Testis (tissue), 3 donors: ENCODE measurements around the gene MYOM1. TPM values are rescaled to one million over a fixed set of nuclear protein-coding genes. Genes with fewer than 3 reads are reported as not detected.

ENCODE experiments used
- DNase-seq: peaks from one replicate; pipeline ENCODE4 v3.0.0-alpha.2; 2019
- H3K27ac ChIP-seq, 2 donors: fragments of 200-600 bp; sonication (generic); one replicate each; pipeline ENCODE4 v1.5.1; 2019
- H3K27me3 ChIP-seq: fragments of 200-600 bp; sonication (generic); one replicate; pipeline ENCODE4 v1.5.1; 2019
- H3K36me3 ChIP-seq: fragments of 200-600 bp; sonication (generic); one replicate; pipeline ENCODE4 v1.5.1; 2017; ENCODE audit warnings: low read depth; ENCODE audit errors: missing control alignments
- H3K4me1 ChIP-seq: fragments of 200-600 bp; sonication (generic); one replicate; pipeline ENCODE4 v1.5.1; 2019
- H3K4me3 ChIP-seq, 2 donors: fragments of 200-600 bp; sonication (generic); one replicate each; pipeline ENCODE4 v1.5.1; 2017 to 2019
- H3K9me3 ChIP-seq: fragments of 200-600 bp; sonication (generic); one replicate; pipeline ENCODE4 v1.5.1; 2017
- CTCF ChIP-seq, 3 experiments: fragments of 450-650 bp in 2 of 3; fragments of 200-600 bp in 1 of 3; sonication (generic) in 1 of 3; IDR thresholded peaks; one replicate each; pipeline ENCODE4 v1.5.1; 2016 to 2019; ENCODE audit warnings: antibody characterized with exemption in 3 of 3, mild to moderate bottlenecking in 2 of 3, moderate library complexity in 1 of 3
- POLR2A ChIP-seq: fragments of 450-650 bp; IDR thresholded peaks from one replicate; pipeline ENCODE4 v1.6.1; 2017; ENCODE audit warnings: antibody characterized with exemption, mild to moderate bottlenecking, moderate library complexity
- WGBS, 2 donors: methylation state at CpG; one replicate each; pipeline ENCODE4 v1.1.5; 2018; 5-methylcytosine and 5-hydroxymethylcytosine counted together
- intact Hi-C: fragments of 100-400 bp; cut with DNase I; formaldehyde crosslinking; loops from one replicate; pipeline ENCODE4 v1.15.1; 2023; ENCODE audit warnings: low total_unique reads
- polyA plus RNA-seq: library from polyadenylated mRNA; stranded (reverse); fragments of 350-450 nt; fragmentation: Illumina TruSeq; extraction: RNeasy Lipid Tissue Mini Kit (QIAGEN cat#74804); gene quantifications from one replicate; pipeline ENCODE4 v1.2.3, GENCODE V29; 2014; ENCODE audit warnings: low read depth, low replicate concordance; ENCODE audit not compliant: insufficient read depth
- total RNA-seq, 2 donors: library from RNA; depleted of rRNA; stranded (reverse); fragments of >200 nt; gene quantifications; one replicate each; pipeline ENCODE4 v1.2.3, GENCODE V29; 2016

MYOM1 gene
- total and polyA plus RNA-seq, 3 donors from 2014 or later, result 9.1 to 19.9 (median 16.9) TPM

GRCh38 chr18:3111523-3112240 is 108.1 kb downstream of the MYOM1 start:
- intact Hi-C loops, result no loop called here
- H3K36me3 ChIP-seq, result no peaks in the 10 kb centered on the region
- no peaks in the 10 kb centered on the region for H3K27me3 ChIP-seq
- 68 to 69% methylated on average over 6 of the region's 6 CpGs for WGBS, 2 donors
- H3K27ac ChIP-seq, result no peak overlapping the region
- no peak overlapping the region for H3K4me3 ChIP-seq
- H3K9me3 ChIP-seq, result no peaks in the 10 kb centered on the region
- no peaks in the 10 kb centered on the region for H3K4me1 ChIP-seq
- TF ChIP-seq CTCF (IDR thresholded peaks at IDR 0.05) (no peak), POLR2A (no peak)
- no peak for DNase-seq

DNA sequence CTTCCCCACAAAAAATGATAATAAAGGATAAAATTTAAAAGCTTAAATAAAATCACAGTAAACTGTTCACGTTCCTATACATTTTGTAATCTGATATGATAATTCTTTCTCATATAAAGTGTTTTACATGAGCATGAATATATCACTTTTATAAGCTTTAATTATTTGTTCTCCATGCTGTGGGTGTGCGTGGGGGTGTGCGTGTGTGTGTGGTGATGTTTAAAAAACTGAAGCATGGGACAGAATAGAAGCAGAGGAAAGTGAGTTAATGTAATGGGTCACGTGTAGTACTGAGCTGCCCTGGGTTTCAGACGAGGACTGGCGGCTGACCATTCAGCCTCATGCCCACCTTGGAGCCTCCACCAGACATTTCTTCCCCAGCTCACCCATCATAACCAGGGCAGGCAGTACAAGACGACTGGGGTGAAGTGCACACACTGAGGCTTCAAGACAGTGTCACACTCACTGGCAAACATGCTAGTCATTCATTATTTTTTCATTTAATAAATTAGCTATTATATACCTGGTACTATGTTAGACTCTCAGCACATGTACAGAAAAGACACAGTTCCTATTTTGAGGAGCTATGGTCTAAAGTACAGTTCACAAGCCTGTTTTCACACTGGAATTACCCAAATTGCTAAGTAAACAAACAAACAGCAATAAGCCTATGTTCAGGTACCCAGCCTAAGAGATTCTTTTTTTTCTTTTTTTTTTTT is 109.6 kb downstream of the MYOM1 start:
- no peak for TF ChIP-seq CTCF (IDR thresholded peaks at IDR 0.05)
- no peak for TF ChIP-seq POLR2A
- 95 to 96% methylated on average over 7 of the region's 7 CpGs for WGBS, 2 donors
- Histone ChIP-seq H3K9me3 (no peaks in the 10 kb centered on the region), H3K27ac (no peak overlapping the region), H3K4me1 (no peaks in the 10 kb centered on the region), H3K4me3 (no peak overlapping the region), H3K27me3 (no peaks in the 10 kb centered on the region), H3K36me3 (no peaks in the 10 kb centered on the region)
- DNase-seq, result no peak
- intact Hi-C loops, result no loop called here

- no peak for DNase-seq
- TF ChIP-seq CTCF (IDR thresholded peaks at IDR 0.05) (no peak), POLR2A (no peak)
- intact Hi-C loops, result no loop called here
- Histone ChIP-seq H3K9me3 (no peaks in the 10 kb centered on the region), H3K27me3 (no peaks in the 10 kb centered on the region), H3K4me3 (no peak overlapping the region), H3K27ac (no peak overlapping the region), H3K36me3 (no peaks in the 10 kb centered on the region), H3K4me1 (no peaks in the 10 kb centered on the region)
Measured at GRCh38 chr18:3107740-3108151, 112.0 kb downstream of the MYOM1 start.

DNA sequence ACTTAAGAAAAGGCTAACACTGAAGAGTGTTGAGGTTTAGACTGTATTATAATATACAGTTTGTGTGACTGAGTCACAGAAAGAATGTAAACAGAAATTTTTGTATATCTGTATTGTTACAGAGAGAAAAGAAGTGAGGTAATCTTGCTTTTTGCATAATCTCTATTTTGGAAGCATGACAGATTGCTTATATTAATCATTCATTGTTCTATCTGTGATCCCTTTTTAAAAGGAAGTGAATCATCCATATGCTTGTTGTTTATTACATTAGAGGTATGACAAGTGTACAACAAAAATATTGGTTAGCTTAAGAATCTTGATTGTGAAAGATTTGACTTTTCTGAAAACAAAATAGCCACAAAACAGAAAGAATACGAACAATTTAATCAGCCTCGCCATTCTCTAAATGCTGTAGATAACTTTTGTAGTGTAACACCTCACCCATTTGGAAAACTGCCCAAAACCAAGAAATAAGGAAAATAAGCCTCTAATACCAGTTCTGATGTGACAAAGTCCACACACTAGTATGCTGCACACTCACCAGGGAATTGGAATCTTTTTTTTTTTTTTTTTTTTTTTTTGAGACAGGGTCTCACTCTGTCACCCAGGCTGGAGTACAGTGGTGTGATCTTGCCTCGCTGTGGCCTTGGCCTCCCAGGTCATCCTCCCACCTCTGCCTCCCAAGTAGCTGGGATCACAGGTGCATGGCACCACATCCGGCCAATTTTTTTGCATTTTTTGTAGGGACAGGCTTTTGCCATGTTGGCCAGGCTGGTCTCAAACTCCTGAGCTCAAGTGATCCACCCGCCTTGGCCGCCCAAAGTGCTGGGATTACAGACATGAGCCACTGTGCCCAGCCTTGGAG is 115.3 kb downstream of the MYOM1 start:
- Histone ChIP-seq H3K36me3 (no peaks in the 10 kb centered on the region), H3K4me1 (no peaks in the 10 kb centered on the region), H3K4me3 (no peak overlapping the region), H3K27me3 (no peaks in the 10 kb centered on the region), H3K9me3 (no peaks in the 10 kb centered on the region), H3K27ac (no peak overlapping the region)
- no peak for DNase-seq
- intact Hi-C loops, result no loop called here
- WGBS, 2 donors, result 80 to 82% methylated on average over 6 of the region's 6 CpGs
- TF ChIP-seq POLR2A (no peak), CTCF (IDR thresholded peaks at IDR 0.05) (no peak)
